Measurements from ENCODE around the gene USP36.
"Not testable (repeated sequence)": the region's sequence is repeated elsewhere in the genome, so short reads cannot be mapped to it uniquely, and the experiment has no call there.

Gene USP36

GRCh38 chr17:78789149-78789662 is 51.4 kb downstream of the USP36 start:
- DNase-seq: no peak

GRCh38 chr17:78788451-78788850 is 52.2 kb downstream of the USP36 start:
- no peak for DNase-seq

GRCh38 chr17:78787444-78787843 is 53.2 kb downstream of the USP36 start:
- no peak for DNase-seq

- no peak for DNase-seq
Observed at GRCh38 chr17:78785663-78786057, 55.0 kb downstream of the USP36 start.

GRCh38 chr17:78785011-78785662 is 55.5 kb downstream of the USP36 start:
- no peak for DNase-seq

GRCh38 chr17:78784352-78784751 is 56.3 kb downstream of the USP36 start:
- no peak for DNase-seq

- DNase-seq: no peak
Observed at GRCh38 chr17:78783711-78784324, 56.8 kb downstream of the USP36 start.

- no peak for DNase-seq
Observed at GRCh38 chr17:78781893-78782304, 58.7 kb downstream of the USP36 start, which contains the start of gene CYTH1. CYTH1 (minus strand) TSS chr17:78782273; CDS start chr17:78782223, 50 bp downstream.

GRCh38 chr17:78781104-78781892 is 59.3 kb downstream of the USP36 start:
- no peak for DNase-seq

- DNase-seq: no peak
Observed at GRCh38 chr17:78780335-78780734, 60.3 kb downstream of the USP36 start.

- DNase-seq: no peak
Observed at GRCh38 chr17:78779850-78780249, 60.8 kb downstream of the USP36 start.

GRCh38 chr17:78779286-78779651 is 61.3 kb downstream of the USP36 start:
- DNase-seq: not testable (repeated sequence)

- no peak for DNase-seq
Observed at GRCh38 chr17:78777881-78778280, 62.7 kb downstream of the USP36 start.

GRCh38 chr17:78774956-78775571 is 65.5 kb downstream of the USP36 start:
- no peak for DNase-seq

- no peak for DNase-seq
Observed at GRCh38 chr17:78774453-78774852, 66.2 kb downstream of the USP36 start.

GRCh38 chr17:78771758-78772382 is 68.7 kb downstream of the USP36 start:
- DNase-seq: no peak

GRCh38 chr17:78769196-78769773 is 71.3 kb downstream of the USP36 start:
- DNase-seq: no peak

- DNase-seq: no peak
Observed at GRCh38 chr17:78767806-78768205, 72.8 kb downstream of the USP36 start.

GRCh38 chr17:78766743-78767294 is 73.8 kb downstream of the USP36 start:
- no peak for DNase-seq

GRCh38 chr17:78766225-78766624 is 74.4 kb downstream of the USP36 start:
- no peak for DNase-seq

- no peak for DNase-seq
Observed at GRCh38 chr17:78765821-78766220, 74.8 kb downstream of the USP36 start.

- DNase-seq: no peak
Observed at GRCh38 chr17:78764871-78765270, 75.7 kb downstream of the USP36 start.

All from NCI-H1092 (cell line).